T-helper 2 cell treated with Interferon-gamma antibody and Interleukin-4, amounts not matched to agents 5 μg/mL and 100 μg/mL, for 36 hours (primary cell): Measurements from ENCODE around the gene ZNF804A.
A peak's percentile ranks its signal among the peaks of the same experiment; 100 is the strongest.
"Not testable (repeated sequence)": the region's sequence is repeated elsewhere in the genome, so short reads cannot be mapped to it uniquely, and the experiment has no call there.

Source experiments
- DNase-seq: peaks from one replicate; pipeline ENCODE4 v3.0.0; 2021; ENCODE audit warnings: low spot score
- H3K27ac Mint-ChIP-seq: one replicate; pipeline ENCODE4 v1.8.0; 2021; ENCODE audit warnings: mild to moderate bottlenecking, mixed read lengths
- H3K27me3 Mint-ChIP-seq: one replicate; pipeline ENCODE4 v1.8.0; 2021; ENCODE audit warnings: low read depth, mixed read lengths
- H3K36me3 Mint-ChIP-seq: one replicate; pipeline ENCODE4 v1.8.0; 2021; ENCODE audit warnings: low read depth, mixed read lengths
- H3K4me1 Mint-ChIP-seq: one replicate; pipeline ENCODE4 v1.8.0; 2021; ENCODE audit warnings: low read depth, mixed read lengths
- H3K4me3 Mint-ChIP-seq: one replicate; pipeline ENCODE4 v1.8.0; 2022; ENCODE audit warnings: mild to moderate bottlenecking, moderate library complexity, mixed read lengths
- H3K9me3 Mint-ChIP-seq: one replicate; pipeline ENCODE4 v1.8.0; 2021; ENCODE audit warnings: mixed read lengths

Gene ZNF804A

GRCh38 chr2:184698476-184698875 is 100.1 kb downstream of the ZNF804A start:
- DNase-seq: no peak
- H3K27ac Mint-ChIP-seq: no peak overlapping the region
- H3K27me3 Mint-ChIP-seq: no peaks in the 10 kb centered on the region
- no peak overlapping the region for H3K4me3 Mint-ChIP-seq
- H3K4me1 Mint-ChIP-seq: no peaks in the 10 kb centered on the region
- no peaks in the 10 kb centered on the region for H3K9me3 Mint-ChIP-seq
- no peaks in the 10 kb centered on the region for H3K36me3 Mint-ChIP-seq

DNA sequence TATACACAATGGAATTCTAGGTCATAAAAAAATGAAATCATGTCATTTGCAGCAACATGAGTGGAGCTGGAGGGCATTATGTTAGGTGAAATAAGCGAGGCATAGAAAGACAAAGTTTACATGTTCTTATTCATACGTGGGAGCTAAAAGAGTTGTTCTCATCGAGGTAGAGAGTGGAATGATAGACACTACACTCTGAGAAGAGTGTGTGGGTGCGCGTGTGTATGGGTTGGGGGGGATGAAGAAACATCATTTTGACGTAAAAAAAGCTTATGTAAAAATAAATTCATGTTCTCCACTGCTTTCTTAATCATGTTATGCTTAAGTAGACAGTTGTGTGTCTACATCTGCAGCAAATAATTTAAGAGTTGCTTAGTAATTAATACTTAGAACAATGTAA is 123.6 kb downstream of the ZNF804A start:
- Mint-ChIP-seq H3K9me3 (peaks cover 22% of the 10 kb centered on the region), H3K4me3 (no peak overlapping the region), H3K4me1 (no peaks in the 10 kb centered on the region), H3K27me3 (no peaks in the 10 kb centered on the region), H3K36me3 (no peaks in the 10 kb centered on the region), H3K27ac (no peak overlapping the region)
- no peak for DNase-seq

- no peaks in the 10 kb centered on the region for H3K27me3 Mint-ChIP-seq
- no peak overlapping the region for H3K4me3 Mint-ChIP-seq
- H3K4me1 Mint-ChIP-seq: no peaks in the 10 kb centered on the region
- H3K36me3 Mint-ChIP-seq: no peaks in the 10 kb centered on the region
- H3K9me3 Mint-ChIP-seq: peaks cover 5% of the 10 kb centered on the region
- H3K27ac Mint-ChIP-seq: no peak overlapping the region
- no peak for DNase-seq
Observed at GRCh38 chr2:184727813-184728212, 129.5 kb downstream of the ZNF804A start.

GRCh38 chr2:184728411-184728810 is 130.1 kb downstream of the ZNF804A start:
- Mint-ChIP-seq H3K27me3 (no peaks in the 10 kb centered on the region), H3K36me3 (no peaks in the 10 kb centered on the region), H3K9me3 (peaks cover 9% of the 10 kb centered on the region), H3K4me1 (no peaks in the 10 kb centered on the region), H3K27ac (no peak overlapping the region), H3K4me3 (no peak overlapping the region)
- no peak for DNase-seq

GRCh38 chr2:184729581-184729980 is 131.3 kb downstream of the ZNF804A start:
- H3K36me3 Mint-ChIP-seq: no peaks in the 10 kb centered on the region
- H3K9me3 Mint-ChIP-seq: peaks cover 9% of the 10 kb centered on the region
- H3K27ac Mint-ChIP-seq: no peak overlapping the region
- no peak for DNase-seq
- no peak overlapping the region for H3K4me3 Mint-ChIP-seq
- H3K4me1 Mint-ChIP-seq: no peaks in the 10 kb centered on the region
- H3K27me3 Mint-ChIP-seq: no peaks in the 10 kb centered on the region

DNA sequence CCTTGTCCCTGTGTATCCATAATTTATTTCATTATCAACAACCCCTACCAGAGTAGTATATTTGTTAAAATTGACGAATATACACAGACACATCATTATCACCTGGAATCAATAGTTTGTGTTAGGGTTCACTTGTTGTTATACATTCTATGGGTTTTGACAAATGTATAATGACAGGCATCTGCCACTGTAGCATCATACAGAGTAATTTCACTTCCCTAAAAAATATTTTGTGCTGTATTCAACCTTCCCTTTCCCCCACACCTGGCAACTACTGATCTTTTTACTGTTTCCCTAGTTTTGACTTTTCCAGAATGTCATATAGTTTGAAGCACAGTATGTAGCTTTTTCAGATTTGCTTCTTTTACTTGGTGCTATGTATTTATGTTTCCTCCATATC is 132.0 kb downstream of the ZNF804A start:
- no peak for DNase-seq
- Mint-ChIP-seq H3K4me3 (no peak overlapping the region), H3K9me3 (peaks cover 9% of the 10 kb centered on the region), H3K27me3 (no peaks in the 10 kb centered on the region), H3K4me1 (no peaks in the 10 kb centered on the region), H3K27ac (no peak overlapping the region), H3K36me3 (no peaks in the 10 kb centered on the region)

DNA sequence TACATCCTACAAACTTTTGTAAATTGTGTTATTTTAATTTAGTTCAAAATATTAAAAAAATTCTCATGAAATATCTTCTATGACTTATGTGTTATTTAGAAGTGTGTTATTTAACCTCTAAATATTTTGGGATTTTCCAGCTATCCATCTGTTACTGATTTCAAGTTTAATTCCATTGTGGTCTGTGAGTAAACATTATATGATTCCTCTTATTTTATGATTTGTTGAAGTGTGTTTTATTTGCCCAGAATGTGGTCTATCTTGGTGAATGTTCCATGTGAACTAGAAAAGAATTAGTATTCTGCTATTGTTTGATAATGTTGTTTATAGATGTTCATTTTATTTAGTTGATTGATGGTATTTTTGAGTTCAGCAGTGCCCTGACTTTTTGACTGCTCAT is 136.0 kb downstream of the ZNF804A start:
- Mint-ChIP-seq H3K36me3 (no peaks in the 10 kb centered on the region), H3K27ac (no peak overlapping the region), H3K4me3 (no peak overlapping the region), H3K4me1 (no peaks in the 10 kb centered on the region), H3K27me3 (no peaks in the 10 kb centered on the region), H3K9me3 (peaks cover 9% of the 10 kb centered on the region)
- DNase-seq: no peak

DNA sequence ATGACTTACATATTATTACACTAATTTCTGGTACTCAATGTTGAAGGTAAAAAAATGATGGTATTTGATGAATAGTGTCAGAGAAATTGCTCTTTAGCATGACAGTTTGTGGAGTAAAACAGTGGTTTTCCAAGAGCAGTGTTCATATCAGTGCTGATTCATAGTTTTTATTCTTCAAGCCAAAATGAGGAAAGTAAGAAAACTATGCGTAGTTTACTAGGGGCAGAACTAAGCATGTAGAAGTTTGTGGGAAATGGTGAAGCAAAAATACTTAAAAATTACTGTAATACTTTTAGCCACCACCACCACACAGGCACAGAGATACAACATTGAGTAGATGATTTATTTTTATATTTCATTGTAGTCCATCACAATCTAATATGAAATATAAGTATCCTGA is 137.3 kb downstream of the ZNF804A start:
- Mint-ChIP-seq H3K36me3 (no peaks in the 10 kb centered on the region), H3K4me1 (no peaks in the 10 kb centered on the region), H3K9me3 (peaks cover 16% of the 10 kb centered on the region), H3K27me3 (no peaks in the 10 kb centered on the region), H3K27ac (no peak overlapping the region), H3K4me3 (no peak overlapping the region)
- no peak for DNase-seq

DNA sequence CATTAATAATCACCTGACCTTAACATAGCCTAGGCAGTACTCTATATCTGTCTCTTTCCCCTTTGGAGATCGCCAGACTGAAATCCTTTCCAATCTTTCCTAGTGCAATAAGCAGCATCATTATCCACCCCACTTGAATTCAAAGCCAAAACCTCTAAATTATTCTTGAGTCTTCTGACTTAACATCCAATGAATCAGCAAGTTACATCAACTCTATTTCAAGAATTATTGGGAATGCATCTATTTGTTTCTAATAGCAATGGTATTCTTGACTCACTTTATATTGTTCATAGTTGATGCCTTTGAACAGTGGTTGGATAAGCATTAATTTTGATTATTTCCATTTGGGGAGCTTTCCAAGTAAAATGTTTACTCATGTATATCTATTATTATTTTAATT is 144.8 kb downstream of the ZNF804A start:
- H3K36me3 Mint-ChIP-seq: no peaks in the 10 kb centered on the region
- DNase-seq: no peak
- H3K4me3 Mint-ChIP-seq: no peak overlapping the region
- H3K27me3 Mint-ChIP-seq: no peaks in the 10 kb centered on the region
- H3K9me3 Mint-ChIP-seq: peaks cover 7% of the 10 kb centered on the region
- H3K27ac Mint-ChIP-seq: no peak overlapping the region
- H3K4me1 Mint-ChIP-seq: no peaks in the 10 kb centered on the region

DNA sequence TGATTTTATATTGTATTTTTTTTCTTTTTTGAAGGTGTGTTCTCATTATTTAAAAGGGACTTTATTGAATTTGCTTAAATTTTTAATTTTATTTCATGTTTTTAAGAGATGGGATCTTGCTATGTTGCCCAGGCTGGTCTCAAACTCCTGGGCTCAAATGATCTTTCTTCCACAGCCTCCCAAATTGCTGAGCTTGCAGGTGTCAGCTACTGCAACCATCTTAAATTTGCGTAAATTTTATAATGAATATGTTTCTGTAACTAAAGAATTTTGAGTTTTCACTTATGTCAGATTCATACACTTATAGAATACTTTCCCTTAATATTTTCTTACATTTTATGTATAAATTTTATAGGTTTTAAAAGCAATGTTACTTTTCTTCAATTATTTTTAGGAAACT is 157.8 kb downstream of the ZNF804A start:
- no peak for DNase-seq
- Mint-ChIP-seq H3K9me3 (no peaks in the 10 kb centered on the region), H3K4me1 (no peaks in the 10 kb centered on the region), H3K27ac (no peak overlapping the region), H3K4me3 (no peak overlapping the region), H3K36me3 (no peaks in the 10 kb centered on the region), H3K27me3 (no peaks in the 10 kb centered on the region)

- Mint-ChIP-seq H3K27me3 (no peaks in the 10 kb centered on the region), H3K36me3 (no peaks in the 10 kb centered on the region), H3K4me3 (no peak overlapping the region), H3K4me1 (no peaks in the 10 kb centered on the region), H3K9me3 (no peaks in the 10 kb centered on the region), H3K27ac (no peak overlapping the region)
- DNase-seq: no peak
Observed at GRCh38 chr2:184756885-184757284, 158.6 kb downstream of the ZNF804A start.

DNA sequence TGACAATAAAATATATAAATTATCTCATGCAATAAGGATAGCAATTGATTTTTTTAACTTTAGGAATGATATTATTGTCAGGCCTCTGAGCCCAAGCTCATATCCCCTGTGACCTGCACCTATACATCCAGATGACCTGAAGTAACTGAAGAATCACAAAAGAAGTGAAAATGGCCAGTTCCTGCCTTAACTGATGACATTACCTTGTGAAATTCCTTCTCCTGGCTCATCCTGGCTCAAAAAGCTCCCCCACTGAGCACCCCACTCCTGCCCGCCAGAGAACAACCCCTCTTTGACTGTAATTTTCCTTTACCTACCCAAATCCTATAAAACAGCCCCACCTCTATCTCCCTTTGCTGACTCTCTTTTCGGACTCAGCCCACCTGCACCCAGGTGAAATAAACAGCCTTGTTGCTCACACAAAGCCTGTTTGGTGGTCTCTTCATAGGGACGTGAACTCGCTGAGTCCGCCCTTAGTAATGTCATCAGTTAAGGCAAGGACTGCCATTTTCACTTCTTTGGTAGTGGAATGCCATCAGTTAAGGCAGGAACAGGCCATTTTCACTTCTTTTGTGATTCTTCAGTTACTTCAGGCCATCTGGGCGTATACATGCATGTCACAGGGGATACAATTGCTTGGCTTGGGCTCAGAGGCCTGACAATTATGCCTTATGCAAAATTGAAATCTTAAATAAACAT is 161.4 kb downstream of the ZNF804A start:
- not testable (repeated sequence) for H3K4me1 Mint-ChIP-seq, H3K27me3 Mint-ChIP-seq, H3K9me3 Mint-ChIP-seq, H3K27ac Mint-ChIP-seq, H3K4me3 Mint-ChIP-seq, DNase-seq, H3K36me3 Mint-ChIP-seq

DNA sequence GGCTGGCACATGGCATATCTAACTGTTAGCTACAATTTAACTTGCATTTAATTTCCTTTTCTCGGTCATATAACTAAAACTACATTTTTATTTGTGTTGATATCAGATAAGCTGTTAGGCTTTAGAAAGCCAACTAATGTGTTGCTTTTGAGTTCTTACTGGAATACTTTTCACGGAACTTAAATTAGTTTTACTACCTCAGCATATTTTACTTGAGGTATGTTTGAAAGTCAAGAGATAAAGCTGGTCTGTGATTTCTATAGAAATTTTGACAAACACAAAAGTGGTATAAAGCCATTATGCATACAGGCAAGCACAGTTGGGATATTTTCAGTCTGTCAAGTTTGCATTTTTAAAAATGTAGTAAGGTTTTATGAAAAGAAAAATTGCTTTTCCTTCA is 162.6 kb downstream of the ZNF804A start:
- DNase-seq: no peak
- no peaks in the 10 kb centered on the region for H3K36me3 Mint-ChIP-seq
- H3K27ac Mint-ChIP-seq: no peak overlapping the region
- no peaks in the 10 kb centered on the region for H3K4me1 Mint-ChIP-seq
- no peak overlapping the region for H3K4me3 Mint-ChIP-seq
- no peaks in the 10 kb centered on the region for H3K9me3 Mint-ChIP-seq
- H3K27me3 Mint-ChIP-seq: no peaks in the 10 kb centered on the region

- Mint-ChIP-seq H3K9me3 (no peaks in the 10 kb centered on the region), H3K36me3 (no peaks in the 10 kb centered on the region), H3K27ac (no peak overlapping the region), H3K4me1 (no peaks in the 10 kb centered on the region), H3K27me3 (no peaks in the 10 kb centered on the region), H3K4me3 (peak overlapping the region; percentile 57)
- no peak for DNase-seq
Observed at GRCh38 chr2:184765112-184765895, 167.0 kb downstream of the ZNF804A start.

- Mint-ChIP-seq H3K4me3 (no peak overlapping the region), H3K4me1 (no peaks in the 10 kb centered on the region)
- no peak for DNase-seq
Observed at GRCh38 chr2:184767059-184767458, 168.7 kb downstream of the ZNF804A start.

More at GRCh38 chr2:184767059-184767458, 168.7 kb downstream of the ZNF804A start:
- H3K9me3 Mint-ChIP-seq: no peaks in the 10 kb centered on the region
- H3K27ac Mint-ChIP-seq: no peak overlapping the region
- no peaks in the 10 kb centered on the region for H3K27me3 Mint-ChIP-seq
- H3K36me3 Mint-ChIP-seq: no peaks in the 10 kb centered on the region
